Activated naive CD4-positive, alpha-beta T cell treated with anti-CD3 and anti-CD28 coated beads, Interleukin-2, amount 50 U/mL, for 16 hours (primary cell): ENCODE results near the gene NCAM1.

ENCODE experiments used
- DNase-seq: peaks from one replicate; pipeline ENCODE4 v3.0.0-alpha.2; 2020

NCAM1 gene

DNA sequence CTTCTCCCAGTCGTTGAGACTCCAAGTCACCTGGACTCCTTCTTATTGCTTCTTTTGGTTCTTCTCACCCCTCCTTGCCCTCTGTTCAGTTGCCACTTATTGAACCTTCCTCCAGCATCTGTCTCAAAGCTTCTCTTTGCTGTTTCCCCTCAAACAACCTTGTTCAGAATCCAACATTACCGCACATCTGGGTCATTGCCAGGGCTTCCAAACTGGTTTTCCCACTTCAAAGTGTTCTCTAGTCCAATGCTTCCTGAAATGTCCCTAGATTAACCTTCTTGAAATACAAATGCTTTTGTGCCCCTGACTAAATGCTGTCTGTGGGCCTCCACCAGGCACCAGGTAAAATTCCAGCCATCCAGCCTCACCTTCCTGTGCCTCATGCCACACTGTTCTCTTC is 252.3 kb downstream of the NCAM1 start:
- DNase-seq, result no peak

DNA sequence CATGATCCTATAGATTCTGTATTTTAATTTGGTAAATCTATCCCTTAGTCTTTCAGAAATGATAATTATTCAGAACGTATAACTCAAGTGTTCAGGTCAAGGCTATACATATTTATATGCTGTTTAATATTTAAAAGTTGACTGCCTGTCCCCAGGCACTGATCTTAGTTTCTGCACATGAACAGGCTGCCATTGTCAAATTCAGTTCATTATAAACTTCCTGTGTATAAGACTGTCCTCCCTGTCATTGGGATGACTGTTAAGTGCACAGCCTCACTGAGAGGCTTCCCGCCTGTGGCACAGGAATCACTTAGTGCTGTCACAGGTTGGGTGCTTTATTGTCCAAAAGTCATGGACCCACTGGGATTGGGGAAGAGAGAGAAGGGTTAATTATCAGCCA is 261.0 kb downstream of the NCAM1 start:
- no peak for DNase-seq

DNA sequence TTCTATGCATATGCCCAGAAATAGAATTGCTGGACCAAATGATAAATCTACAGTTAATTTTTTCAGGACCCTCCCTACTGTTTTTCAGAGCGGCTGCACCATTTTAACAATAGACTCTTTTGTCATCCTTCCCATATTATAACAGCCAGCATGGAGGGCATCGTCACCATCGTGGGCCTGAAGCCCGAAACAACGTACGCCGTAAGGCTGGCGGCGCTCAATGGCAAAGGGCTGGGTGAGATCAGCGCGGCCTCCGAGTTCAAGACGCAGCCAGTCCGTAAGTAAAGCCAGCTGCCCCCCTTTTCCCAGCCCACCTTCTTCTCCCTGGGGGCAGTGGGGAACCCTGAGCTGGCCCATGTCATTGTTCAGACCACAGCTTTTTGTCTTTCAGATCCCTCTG is 273.7 kb downstream of the NCAM1 start:
- no peak for DNase-seq

DNA sequence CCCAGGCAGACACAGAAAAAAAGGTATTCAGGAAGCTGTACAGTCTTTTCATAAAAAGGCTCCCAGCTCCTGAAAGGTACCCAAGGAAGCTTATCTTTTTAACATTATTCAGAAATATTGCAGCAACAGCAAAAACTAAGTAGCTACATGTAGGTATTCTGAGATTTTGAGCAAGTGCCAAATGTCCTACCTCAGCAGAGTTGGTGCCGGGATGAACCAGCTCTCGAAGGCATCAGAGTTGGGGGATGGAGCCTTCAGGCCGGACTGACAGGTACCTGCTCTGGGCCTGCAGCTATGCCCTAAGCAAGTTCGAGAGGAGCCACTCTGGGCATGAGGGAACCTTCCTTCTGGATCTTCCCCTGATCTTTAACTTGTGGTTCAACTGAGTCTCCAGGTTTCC is 276.0 kb downstream of the NCAM1 start:
- DNase-seq, result no peak

DNA sequence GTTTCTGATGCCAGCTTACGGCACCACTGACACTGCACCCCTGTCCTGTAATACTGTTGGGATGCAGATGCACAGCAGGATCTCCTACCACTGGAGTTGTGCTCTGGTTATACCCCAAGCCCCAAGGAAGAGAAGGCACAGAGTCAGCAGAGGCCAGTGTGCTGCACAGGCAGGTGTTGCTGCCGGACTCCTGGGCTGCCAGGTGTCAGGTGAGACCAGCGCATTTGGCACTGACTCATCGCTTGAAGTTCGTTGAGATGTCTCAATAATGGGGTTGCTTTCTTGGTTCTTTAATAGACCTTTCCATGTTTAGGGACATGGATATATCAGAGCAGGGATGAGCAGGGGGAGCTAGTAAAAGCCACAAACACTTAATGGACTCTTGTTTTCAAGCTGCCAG is 277.5 kb downstream of the NCAM1 start:
- no peak for DNase-seq

DNA sequence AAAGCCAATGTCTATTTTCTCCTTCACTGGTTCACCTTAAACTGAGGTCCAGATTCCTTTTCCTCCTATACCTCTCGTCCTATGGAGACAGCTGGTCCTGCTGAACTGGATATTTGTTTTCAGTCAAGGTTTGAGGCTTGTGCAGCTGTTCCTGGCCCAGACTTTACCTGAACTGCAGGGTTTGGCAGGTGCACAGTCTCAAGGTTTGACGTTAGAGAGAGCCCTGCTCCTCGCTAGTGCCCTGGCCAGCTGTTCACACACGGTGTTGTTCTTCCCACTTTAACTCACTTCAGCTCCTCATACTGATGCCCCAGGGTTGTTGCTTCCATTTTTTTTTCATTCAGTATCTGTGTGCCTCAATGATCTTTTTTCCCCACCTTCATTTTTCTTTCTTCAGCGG is 279.2 kb downstream of the NCAM1 start:
- DNase-seq, result no peak

DNA sequence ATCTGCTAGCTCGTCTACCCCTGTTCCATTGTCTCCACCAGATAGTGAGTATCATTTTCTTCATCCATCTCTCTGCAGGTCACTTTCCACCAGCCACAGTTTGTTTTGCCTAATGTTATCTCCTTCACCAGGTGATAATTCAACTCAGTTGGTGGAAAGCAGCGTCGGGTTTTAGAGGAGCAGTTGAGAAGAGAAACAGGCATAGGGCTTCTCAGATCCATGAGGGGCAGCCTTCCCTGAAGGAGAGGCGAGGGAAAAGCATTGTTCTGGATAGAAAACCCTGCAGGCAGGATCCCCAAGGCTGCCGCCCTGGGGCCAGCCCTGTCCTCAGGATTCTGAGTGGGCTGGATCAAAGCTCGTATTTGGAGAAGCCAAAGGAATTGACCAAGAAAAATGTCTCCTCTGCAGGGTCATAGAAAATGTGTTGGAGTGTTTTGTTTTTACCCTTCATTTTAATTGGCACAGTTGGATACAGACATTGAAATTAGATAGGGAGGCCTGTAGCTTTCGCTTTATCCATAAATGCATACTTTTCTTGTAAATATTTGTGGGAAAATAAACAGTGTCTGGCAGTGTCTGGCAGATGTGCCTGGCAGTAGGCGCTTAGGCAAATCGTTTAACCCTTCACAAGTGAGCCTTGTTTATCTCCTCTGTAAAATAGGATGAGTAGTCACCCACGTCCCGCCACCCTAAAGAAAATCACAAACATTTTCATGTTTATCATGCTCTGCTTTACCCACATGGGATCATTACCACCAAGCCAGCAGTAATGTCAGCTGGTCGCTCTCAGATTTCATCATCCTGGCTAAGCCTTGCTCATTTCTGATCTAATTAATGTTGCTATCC is 279.8 kb downstream of the NCAM1 start:
- no peak for DNase-seq

DNA sequence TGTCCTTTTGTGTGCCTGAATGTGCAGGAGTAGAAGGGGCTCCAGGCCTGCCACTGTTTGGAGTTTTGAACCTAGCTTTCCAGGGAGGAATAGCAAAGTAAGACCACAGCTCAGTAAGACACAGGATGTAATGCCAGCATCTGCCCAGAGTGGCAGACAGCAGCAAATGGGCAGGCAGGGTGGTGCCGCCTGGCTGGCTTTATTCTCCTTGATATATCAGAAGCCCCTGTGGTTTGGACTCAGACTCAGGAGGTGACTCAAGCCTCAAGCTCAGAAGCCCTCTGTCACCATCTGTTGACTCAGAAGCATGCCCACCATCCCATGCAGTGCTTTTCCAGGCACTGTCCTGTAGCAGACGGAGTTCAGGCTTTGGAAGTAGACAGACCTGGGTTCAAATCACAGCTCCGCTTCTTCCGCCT is 280.4 kb downstream of the NCAM1 start:
- DNase-seq, result no peak

DNA sequence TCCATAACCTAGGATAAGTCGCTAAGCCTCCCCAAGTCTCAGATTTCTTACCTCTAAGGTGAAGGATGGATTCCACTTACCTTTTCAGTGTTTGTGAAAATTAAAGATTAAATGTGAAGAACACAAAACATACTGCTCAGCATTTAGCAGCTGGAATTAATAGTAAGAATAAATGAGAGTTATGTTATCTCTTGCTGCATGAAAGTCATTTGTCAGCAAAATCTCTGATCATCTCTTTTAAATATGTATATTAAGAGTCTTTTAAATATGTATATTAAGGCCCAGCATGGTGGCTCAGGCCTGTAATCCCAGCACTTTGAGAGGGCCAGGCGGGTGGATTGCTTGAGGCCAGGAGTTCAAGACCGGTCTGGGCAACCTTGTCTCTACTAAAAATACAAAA is 280.8 kb downstream of the NCAM1 start:
- no peak for DNase-seq

DNA sequence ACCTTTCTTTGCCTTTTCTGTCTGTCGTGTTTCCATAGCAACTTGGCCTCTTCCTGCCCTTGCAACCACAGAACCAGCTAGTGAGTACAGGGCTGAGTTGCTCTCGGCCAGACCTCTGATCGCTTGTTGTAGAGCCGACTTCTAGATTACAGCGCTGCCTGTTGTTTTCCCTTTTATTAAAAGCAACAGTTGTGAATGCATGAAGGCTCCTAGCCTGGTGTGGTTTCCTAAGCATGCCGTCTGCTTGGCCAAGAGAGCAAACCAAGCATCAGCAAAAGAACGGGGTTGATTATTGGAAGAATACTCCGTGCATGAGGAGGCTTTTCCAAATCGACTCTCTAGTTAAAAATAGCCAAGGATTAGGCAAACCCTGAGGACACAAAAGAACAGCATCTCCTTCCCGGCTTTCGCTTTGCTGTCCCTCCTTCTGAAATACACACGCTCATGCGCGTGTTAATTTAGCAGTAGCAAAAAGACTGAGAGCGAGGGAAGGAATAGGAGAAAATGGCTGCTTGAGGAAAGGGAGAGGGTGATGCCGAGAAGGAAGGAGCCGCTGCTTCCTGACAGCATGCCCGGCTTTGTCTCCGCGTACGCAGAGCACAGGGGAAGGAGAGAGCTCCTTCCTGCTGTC is 281.7 kb downstream of the NCAM1 start:
- no peak for DNase-seq

DNA sequence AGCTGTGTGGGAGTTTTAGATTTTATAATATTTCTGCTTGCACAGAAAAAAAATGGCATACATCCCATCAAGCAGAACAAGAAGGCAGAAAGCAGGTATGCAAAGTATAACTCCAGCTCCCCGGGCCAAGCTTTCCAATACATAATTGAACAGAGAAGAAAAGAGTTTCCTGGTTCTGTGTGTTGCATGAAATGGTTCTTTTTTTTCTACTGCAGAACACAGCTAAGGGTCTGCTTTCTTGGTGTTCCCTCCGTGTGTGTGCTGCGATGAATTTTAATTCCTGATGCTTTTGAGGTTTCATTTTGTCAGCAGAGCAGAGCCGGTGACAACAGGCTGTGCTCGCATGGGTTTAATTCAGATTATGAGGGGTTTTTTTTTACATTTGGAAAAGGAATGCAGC is 282.5 kb downstream of the NCAM1 start:
- no peak for DNase-seq

DNA sequence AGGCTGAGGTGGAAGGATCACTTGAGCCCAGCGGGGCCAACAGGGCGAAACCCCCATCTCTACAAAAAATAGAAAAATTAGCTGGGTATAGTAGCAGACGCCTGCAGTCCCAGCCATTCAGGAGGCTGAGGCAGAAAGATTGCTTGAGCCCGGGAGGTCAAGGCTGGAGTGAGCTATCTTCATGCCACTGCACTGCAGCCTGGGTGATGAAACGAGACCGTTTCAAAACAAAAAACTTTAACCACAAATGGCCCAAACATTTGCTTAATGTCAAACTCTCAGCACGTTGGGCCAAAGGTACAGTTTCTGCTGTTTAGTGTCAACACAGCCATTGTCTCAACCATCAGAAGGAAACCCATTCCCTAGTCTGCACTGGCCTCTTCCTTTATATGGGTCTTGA is 284.0 kb downstream of the NCAM1 start:
- DNase-seq, result no peak

DNA sequence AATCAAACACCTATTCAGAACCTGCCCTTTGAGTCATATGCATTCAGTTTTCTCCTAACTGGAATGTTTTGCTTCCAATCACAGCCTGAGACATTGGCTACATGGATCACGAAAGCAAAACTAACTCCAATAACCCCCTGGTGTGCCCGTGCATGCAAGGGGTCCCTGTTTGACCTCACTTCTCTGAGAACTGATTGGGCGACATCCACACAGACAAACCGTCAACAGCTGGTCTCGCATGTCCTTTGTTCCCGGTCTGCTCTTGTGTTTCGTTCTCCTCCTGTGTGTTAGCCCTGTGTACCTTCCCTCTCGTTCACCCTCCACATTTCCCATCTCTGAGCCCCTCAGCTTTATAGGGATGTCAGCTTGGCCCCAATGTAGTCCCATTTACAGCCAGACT is 286.0 kb downstream of the NCAM1 start:
- DNase-seq, result no peak

DNA sequence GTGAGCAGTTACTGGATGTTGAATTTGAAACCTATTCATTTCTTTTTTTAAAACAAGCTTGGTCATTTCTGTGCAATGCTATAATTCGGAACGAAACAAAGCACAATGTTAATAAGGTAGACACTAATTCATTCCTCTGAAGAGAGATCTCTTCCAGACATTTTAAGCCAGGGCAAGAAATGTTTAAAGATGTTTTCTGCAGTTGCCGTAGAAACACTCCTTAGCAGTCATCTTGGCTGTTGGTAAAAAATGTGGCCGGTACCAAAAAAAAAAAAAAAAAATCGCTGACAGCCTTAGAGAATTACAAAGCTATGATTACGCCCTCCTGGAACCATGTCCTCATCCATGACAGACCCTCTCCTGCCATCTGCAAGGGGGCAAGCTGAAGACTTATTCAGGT is 286.7 kb downstream of the NCAM1 start:
- no peak for DNase-seq

DNA sequence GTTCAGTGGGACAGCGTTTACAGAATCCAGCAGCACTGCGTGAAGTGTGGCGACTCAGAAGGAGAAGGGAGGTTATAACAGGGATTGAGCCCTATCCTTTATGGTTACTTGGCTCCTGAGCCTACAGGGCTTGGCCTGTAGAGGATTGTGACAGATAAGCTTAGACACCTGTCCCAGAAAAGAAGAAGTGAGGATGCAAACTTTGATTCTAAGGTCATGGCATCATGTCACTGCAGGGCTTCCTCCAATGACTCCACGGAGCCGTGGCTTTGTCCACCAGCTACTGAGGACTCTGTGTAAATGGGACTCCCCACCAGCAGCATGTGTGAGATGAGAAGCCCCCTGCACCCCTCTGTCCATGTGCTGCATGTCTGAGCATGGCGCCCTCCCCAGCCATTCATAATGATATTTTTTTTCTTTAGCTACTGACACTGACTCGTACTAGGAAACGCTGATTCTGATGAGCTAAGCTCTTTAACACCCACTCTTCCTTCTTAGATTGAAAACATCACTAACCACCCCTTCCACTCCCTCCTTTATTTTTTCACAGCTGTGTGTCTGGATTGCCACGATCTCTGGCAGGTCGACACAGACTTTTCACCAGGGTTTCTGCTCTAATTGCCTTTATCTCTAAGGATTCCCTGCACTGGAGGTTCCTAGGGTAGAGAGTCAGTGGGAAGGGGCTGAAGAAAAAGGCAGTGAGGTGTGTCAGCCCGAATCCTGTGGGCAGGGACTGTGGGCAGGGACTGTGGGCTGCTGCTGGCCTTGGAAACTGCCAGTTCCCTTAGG is 287.7 kb downstream of the NCAM1 start:
- DNase-seq, result no peak

DNA sequence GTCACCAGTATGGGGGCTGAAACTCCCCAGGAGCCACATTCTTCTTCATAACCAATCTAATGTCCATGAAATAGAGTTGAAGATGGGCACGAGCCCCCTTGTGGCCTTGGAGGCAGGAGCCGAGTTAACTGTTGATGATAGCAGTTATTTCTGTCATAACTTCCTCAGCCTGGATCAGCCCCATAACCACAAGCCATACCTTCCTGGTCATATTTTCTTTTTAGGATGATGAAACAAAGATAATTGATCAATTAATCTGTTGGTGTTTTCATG is 288.2 kb downstream of the NCAM1 start:
- DNase-seq, result no peak

DNA sequence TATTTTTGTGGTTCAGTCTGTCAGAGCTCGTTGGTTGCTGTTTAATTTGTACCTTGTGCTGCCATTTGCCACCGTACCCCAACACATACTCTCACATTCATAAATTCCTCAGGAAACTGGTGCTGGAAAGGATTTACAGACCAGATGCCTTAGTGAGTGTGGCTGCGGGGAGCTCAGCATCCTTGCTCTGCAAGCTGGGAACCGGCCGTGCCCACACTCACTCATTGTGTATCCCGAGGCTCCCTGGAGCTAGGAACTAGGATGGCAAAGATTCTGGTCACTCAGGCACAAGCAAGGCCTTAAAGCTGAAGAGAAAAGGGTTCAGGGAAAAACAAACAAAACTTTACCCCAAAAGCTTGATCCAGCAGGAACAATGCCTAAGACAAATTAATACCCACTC is 288.6 kb downstream of the NCAM1 start:
- no peak for DNase-seq

DNA sequence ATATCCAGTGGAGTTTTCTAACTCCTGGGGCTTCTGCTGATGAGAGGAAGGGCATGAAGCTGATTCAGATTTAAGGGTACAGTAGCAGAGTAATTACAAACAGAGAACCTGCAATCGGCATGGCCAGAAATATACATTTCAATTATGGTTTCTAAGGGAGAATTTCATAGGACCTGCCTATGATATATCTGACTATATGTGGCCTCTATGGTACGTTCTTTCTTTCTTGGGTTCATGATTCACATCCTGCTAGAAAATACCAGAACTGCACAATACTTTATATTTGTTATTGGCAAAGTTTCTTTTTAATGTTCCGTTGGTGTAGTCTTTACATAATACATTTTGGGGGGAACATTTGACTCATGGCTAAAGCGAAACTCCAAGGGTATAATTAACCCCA is 290.1 kb downstream of the NCAM1 start:
- DNase-seq, result no peak

DNA sequence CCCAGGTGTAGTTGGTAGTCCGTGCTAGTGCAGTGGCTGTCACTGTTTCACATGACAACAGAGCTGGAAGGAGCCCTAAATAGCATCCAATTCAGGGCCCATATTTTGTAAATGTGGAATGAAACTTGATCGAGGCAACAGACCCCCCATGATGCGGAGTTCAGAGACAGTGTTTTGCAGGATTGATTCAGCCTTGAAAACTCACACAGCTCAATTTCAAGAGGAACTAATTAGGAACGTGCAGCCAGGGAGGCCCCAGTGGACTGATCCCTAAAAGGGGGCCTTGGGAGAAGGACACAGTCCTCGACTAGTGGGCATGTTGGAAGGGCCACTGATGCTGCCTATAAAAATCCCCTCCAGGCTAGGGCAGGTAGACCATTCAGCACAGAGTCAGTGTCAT is 292.2 kb downstream of the NCAM1 start:
- DNase-seq, result no peak

DNA sequence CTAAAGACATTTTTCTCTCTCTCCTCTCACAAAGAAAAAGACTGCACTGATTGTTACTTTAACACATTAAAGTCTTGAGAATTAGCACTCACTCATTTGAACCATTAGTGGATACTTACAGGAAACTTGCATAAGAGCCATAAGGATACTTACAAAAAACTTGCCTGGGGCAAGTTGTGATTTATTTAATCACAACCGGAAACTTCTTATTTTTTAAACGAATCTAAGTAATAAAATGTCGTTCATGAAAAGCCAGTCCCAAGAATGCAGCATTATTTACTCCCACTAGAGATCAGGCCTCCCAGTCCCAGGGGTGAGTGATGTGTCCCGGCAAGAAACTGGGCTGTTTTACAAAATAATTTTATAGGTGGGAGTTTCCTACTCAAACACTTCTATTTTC is 293.9 kb downstream of the NCAM1 start:
- no peak for DNase-seq

DNA sequence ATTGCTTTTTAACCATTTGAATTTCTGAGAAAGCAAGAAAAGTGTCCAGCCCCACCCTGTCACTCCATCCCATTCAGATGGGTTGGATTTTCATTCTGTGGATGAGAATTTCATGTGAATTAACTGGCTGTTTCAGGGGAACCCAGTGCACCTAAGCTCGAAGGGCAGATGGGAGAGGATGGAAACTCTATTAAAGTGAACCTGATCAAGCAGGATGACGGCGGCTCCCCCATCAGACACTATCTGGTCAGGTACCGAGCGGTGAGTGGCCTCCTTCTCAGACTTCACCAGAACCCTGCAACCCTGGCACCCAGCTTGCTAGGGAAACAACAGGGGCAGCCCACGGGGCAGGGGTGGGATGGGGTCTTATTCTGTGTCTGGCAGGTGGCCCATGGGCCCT is 294.5 kb downstream of the NCAM1 start:
- no peak for DNase-seq

DNA sequence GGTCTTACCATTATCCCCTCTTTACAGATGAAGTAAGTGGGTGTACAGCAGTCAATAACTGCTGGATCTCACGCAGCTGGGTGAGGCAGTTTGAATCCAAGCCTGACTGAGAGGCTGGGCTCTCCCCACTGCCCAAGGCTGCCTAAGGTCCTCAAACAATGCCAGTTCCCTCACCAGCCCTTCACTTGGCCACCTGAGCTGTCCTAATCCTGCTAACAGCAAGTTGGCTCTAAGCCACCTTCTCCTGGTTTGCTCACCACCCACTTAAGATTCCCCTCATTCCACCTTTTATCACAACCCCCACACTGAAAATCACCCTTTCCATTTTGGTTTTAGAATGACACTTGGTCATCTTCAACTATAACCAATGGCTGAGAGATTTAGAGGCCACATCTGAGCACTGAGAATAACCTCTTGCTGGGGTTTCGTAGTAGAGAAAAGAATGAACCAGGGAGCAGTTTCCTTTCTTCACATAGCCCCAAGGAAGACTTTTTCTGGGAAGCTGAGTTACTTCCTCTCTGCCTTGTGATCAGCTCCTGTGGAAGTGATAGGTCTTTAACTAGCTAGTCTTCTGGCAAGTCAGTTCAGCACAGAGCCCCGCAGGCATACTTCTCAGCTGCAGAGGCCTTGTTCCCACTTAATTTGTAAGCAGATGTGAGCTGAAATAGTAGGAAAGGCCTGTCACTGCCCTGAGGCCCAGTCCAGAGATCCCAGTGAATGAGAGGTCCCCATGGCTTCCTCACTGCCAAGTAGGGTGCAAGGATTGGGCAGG is 295.4 kb downstream of the NCAM1 start:
- no peak for DNase-seq

DNA sequence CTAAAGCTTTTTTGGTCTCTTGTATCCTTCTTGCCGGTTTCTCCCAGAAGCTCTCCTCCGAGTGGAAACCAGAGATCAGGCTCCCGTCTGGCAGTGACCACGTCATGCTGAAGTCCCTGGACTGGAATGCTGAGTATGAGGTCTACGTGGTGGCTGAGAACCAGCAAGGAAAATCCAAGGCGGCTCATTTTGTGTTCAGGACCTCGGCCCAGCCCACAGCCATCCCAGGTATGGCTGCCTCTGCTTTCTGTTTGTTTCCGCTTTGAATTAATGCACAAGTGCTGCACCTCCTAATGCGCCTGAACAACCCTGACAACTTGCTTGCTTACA is 298.8 kb downstream of the NCAM1 start:
- DNase-seq, result no peak

DNA sequence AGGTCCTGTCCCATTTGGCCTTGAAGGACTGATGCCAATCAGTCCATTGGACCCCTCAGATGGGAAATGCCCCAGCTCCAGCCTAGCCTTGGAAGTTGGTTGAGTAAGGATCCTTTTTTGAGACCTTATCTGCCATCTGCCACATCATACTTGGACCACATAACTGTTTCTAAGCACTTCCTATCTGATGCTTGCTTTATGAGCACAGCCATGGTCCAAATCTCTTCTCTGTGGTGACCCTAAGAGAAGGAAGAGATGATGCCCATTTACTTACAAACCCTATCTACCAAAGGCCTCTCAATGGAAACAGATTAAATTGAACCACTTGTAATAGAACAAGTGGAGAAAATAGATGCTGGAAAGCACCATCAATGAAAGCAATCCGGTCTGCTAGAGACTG is 299.3 kb downstream of the NCAM1 start:
- no peak for DNase-seq
